ENCODE measurements around the gene EEF2K. TPM values are rescaled to one million over a fixed set of nuclear protein-coding genes. Genes with fewer than 3 reads are reported as not detected.

The EEF2K gene
- total RNA-seq, 1 donor from 2014 or later, result 12.2 TPM

DNA sequence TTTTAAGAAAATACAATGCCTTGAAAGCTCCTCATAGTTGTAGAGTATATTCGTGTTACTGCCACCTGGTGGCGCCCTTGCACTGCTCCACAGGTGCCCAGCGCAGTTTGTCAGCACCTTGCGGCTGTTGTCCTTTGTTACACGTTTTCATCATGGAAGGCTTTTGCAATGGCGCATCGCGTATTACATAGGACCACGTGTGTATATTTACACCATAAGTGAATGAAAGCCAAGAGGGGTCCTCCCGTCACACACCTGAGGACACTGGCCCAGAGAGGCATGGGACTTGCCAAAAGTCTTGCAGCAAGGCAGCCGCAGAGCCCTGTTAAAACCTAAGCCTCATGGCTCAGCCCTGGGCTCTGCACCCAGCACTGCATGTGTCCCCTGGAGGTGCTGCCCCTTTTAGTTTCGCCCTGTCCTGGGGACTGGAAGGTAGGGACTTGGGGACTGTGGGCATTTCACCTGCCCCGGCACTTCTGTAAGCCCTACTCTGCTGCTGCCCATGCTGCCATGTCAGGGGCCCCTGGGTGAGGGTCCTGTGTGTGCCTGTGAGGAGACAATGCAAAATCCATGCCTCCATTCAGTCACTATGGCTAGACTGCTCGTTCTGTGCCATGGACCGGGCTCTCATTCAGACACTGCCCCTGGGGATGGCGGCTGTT is 115.4 kb downstream of the EEF2K start:
- DNase-seq (ENCODE audit: low read depth), result no peak
- TF ChIP-seq, protein P1, sequence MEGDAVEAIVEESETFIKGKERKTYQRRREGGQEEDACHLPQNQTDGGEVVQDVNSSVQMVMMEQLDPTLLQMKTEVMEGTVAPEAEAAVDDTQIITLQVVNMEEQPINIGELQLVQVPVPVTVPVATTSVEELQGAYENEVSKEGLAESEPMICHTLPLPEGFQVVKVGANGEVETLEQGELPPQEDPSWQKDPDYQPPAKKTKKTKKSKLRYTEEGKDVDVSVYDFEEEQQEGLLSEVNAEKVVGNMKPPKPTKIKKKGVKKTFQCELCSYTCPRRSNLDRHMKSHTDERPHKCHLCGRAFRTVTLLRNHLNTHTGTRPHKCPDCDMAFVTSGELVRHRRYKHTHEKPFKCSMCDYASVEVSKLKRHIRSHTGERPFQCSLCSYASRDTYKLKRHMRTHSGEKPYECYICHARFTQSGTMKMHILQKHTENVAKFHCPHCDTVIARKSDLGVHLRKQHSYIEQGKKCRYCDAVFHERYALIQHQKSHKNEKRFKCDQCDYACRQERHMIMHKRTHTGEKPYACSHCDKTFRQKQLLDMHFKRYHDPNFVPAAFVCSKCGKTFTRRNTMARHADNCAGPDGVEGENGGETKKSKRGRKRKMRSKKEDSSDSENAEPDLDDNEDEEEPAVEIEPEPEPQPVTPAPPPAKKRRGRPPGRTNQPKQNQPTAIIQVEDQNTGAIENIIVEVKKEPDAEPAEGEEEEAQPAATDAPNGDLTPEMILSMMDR (conservative IDR thresholded peaks at IDR 0.05; ENCODE audit: low read depth, low read length), result peak; percentile 93
- no peak overlapping the region for H3K4me3 ChIP-seq (ENCODE audit: low read depth, low read length)

DNA sequence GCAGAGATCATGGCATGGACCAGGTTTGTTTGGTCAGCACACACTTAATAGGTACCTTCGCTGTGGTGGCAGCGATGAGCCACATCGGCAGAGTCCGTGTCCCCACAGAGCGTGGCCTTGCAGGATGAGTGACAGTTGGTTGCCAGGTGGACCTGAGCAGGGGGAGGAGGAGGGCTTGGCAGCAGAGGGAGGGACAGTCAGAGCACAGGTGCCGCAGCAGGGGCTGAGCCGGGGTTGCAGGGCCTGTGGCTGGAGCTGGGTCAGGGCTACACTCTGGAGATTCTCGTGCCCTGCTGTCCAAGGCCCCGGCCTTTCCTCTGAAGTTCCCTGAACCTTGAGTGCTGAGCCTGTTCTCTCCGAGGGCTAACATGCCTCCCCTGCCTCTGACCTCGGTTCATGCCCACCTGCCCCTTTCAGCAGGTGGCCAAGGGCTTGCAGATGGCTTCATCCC is 116.0 kb downstream of the EEF2K start:
- DNase-seq (ENCODE audit: low read depth), result no peak
- H3K4me3 ChIP-seq (ENCODE audit: low read depth, low read length), result no peak overlapping the region
- TF ChIP-seq, protein P1 (conservative IDR thresholded peaks at IDR 0.05; ENCODE audit: low read depth, low read length), result no peak

DNA sequence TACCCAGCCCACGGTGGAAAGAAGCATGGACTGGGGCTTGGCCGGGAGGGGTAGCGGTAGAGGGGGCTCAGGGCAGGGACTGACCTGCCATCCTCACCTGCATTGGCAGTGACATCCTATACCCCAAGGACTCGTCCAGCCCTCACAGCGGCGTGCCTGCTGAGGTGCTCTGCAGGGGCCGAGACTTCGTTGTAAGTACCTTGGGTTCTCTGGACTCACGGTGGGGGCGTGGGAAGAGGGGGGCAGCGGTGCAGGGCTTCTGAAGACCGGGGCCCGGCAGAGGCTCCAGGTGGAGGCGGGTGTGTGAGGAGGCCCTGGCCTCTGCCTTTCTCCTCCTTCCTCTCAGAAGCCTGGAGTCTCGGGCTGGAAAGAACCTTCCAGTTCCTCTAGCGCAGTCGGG is 116.7 kb downstream of the EEF2K start:
- no peak for DNase-seq (ENCODE audit: low read depth)
- TF ChIP-seq, protein P1 (conservative IDR thresholded peaks at IDR 0.05; ENCODE audit: low read depth, low read length), result no peak

DNA sequence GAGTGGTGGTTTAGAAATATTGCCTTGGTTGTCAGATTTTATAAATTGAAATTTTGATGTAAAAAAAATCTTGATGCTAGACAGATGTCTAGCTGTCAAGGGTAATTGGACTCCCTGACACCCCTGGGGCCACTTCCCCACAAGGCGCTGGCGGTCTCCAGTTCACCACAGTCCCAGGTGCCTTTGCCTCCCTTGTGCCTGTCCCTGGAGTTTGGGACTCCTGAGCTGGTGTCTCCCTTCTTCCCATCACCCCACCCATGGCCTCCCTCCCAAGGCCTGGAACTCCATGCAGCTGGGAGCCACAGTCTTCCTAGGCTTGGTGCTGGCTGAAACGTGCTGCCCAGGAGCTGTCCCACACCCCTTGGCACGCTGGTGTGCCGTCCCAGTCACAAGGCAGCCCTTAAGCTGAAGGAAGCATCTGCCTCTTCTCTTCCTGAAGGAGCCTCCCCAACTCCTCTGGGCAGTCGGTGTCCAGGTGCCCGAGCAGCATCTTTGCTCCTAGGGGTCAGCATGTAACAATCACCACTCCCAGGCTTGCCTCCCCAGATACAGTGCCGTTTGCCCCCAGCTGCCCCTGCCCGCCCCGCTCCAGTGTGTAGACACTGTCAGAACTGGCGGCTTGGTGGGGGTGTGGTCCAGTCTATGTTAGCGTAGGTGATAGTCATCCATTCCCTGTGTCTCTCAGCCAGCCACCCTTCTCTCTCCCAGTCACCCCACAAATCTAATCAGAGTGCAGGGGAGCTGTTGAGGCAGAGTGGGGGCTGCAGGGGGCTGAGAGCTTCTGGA is 117.3 kb downstream of the EEF2K start:
- TF ChIP-seq, protein P1 (conservative IDR thresholded peaks at IDR 0.05; ENCODE audit: low read depth, low read length), result no peak
- H3K4me3 ChIP-seq (ENCODE audit: low read depth, low read length), result no peak overlapping the region
- DNase-seq (ENCODE audit: low read depth), result no peak

More for the DNA sequence above, 116.7 kb downstream of the EEF2K start:
- no peak overlapping the region for H3K4me3 ChIP-seq (ENCODE audit: low read depth, low read length)

DNA sequence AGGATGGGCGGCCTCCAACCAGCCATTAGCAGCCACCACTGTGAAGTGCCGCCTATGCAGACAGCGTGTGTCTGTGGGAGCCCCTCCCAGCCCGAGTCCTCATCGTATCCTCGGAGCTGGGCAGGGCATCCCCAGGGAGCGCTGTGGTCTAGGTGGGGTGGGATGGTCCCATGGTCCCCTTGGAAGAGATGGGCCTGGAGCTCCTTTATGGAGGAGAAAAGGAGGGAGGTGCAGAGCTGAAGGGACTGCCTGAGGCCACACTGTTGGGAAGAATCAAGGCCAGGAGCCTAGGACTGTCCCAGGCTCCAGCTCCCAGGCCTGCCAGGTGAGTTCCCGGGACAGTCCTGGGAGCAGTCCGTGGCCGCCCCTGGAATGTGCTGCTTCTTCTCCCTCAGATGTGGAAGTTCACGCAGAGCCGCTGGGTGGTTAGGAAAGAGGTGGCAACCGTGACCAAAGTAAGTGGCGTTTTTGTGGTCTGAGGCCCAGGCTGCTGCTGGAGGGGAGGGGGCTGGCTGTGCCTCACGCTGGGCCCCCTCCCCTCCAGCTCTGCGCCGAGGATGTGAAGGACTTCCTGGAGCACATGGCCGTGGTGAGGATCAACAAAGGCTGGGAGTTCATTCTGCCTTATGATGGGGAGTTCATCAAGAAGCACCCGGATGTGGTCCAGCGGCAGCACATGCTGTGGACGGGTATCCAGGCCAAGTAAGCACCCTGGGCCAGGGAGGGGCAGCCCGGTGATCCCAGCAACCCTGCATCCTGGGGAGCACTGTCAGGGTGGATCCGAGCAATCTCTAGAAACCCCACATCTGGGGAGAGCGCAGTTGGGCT is 118.1 kb downstream of the EEF2K start:
- H3K4me3 ChIP-seq (ENCODE audit: low read depth, low read length), result no peak overlapping the region
- no peak for DNase-seq (ENCODE audit: low read depth)
- TF ChIP-seq, protein P1 (conservative IDR thresholded peaks at IDR 0.05; ENCODE audit: low read depth, low read length), result no peak

DNA sequence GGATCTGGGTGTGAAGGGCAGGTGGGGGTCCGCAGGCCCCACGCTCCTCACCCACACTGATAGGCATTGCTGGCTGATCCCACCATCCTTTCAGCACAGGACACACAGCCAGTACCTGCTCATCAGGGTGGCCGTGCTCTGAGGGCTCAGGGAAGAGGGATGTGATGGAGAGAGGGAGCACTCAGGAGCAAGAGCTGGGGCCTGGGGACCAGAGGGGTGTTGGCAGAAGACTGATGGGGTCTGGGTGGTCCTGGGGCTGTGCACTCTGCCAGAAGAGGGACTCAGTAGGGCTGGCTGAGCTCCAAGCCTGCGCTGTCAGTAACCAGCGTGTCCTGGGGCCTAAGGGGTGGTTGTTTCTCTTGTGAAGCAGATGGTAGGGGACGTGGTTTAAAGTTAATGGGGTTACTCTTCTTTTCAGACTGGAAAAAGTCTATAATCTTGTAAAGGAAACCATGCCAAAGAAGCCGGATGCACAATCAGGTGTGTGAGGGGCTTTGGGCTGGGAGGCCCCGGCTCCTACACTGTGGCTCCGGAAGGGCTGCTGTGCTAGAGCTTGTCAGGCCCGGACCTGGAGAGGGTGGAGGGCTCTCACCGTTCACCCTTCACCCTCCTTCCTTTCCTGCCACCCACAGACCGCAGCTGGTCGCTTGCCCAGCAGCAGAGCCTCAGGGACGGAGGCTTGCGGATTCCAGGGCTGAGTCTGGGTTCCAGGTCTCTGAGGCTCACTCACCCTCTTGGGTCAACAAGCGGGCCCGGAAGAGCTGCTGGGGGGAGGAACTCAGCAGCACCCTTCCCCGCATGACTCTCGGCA is 118.9 kb downstream of the EEF2K start:
- H3K4me3 ChIP-seq (ENCODE audit: low read depth, low read length), result no peak overlapping the region
- DNase-seq (ENCODE audit: low read depth), result no peak
- TF ChIP-seq, protein P1 (conservative IDR thresholded peaks at IDR 0.05; ENCODE audit: low read depth, low read length), result no peak
